Measurements from ENCODE around the gene TMEM170B.

TMEM170B gene

DNA sequence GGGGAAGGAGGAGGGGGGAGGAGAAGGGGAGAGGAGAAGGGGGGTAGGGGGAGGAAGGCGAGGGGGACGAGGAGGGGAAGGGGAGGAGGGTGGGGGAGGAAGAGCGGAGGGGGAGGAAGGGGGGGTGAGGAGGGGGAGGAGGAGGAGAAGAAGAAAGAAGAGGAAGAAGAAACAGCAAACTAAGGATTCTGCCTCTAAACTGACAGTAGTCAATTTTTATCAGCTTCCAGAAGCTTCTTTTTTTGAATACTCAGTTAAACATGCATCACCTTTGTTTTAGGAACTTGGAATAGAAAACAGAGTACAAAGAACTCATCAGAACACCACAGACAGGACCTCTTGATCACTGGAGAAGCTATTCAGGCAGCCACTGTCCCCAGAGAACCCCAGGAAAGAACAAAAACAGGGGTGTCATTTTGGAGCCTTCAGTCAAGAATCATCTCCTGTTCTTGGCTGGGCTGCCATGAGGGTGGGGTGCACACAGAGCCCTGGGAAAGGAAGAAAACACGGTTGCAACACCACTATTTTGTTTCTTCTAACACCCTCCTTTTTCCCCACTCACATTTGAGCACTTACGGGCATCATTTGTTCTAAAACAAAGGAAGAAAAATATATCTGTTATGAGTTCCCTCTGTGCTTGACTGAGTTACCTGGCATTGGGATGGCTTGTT, 67.4 kb downstream of the TMEM170B start:
- no peak for DNase-seq (ENCODE audit: low spot score in 2 of 2)
- no peaks in the 10 kb centered on the region for H3K9me3 ChIP-seq
- in situ Hi-C loops (cut with MboI; ENCODE audit: low sequenced_read_pairs), result no loop called here
- H3K4me1 ChIP-seq, result peaks cover 29% of the 10 kb centered on the region
- no peak overlapping the region for H3K4me3 ChIP-seq
- no peaks in the 10 kb centered on the region for H3K27me3 ChIP-seq (ENCODE audit: low read depth)
- H3K36me3 ChIP-seq (replicated peaks), result no peaks in the 10 kb centered on the region

DNA sequence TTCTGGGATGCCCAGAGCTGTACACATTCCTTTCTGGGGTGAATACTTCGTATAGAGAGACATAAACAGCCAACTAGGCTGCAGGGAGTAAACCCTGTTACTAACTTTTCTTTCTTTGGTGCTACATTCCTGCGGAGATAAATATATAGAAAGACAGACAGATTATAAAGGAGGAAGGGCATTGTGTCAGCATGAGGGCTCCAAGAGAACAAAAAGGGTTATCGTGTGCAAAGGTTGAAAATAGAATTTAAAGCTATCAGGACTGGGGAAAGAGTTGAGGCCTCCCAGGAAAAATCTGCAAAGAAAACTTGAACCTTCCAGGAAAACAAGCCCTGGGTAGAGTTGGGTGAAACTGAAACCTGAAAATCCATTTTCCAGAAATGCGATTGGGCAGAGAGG, 68.0 kb downstream of the TMEM170B start:
- DNase-seq (ENCODE audit: low spot score in 2 of 2), result peak in 1 of 2 experiments; percentile 19
- H3K27me3 ChIP-seq (ENCODE audit: low read depth), result no peaks in the 10 kb centered on the region
- peaks cover 31% of the 10 kb centered on the region for H3K4me1 ChIP-seq
- no peak overlapping the region for H3K4me3 ChIP-seq
- no peaks in the 10 kb centered on the region for H3K9me3 ChIP-seq
- H3K36me3 ChIP-seq (replicated peaks), result no peaks in the 10 kb centered on the region
- in situ Hi-C loops (cut with MboI; ENCODE audit: low sequenced_read_pairs), result no loop called here

DNA sequence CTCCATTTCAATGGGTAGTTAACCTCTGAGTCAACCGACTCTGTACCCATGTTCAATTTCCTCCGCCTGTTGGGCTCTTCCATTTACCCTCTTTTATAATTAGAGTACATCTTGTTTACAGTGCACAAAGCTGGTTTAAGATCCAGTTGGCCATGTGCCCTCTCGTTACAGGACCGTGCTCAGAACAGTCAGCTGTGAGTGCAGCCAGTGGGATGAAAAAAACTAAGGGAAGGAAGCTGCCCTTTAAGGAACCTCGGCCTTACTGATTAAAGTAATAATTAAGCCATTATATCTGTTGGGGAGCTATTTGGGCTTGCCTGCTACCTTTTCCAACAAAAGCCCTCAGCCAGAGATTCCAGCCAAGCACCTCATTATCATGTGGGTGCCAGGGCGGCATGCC, 68.8 kb downstream of the TMEM170B start:
- in situ Hi-C loops (cut with MboI; ENCODE audit: low sequenced_read_pairs), result no loop called here
- no peaks in the 10 kb centered on the region for H3K27me3 ChIP-seq (ENCODE audit: low read depth)
- no peak overlapping the region for H3K4me3 ChIP-seq
- no peaks in the 10 kb centered on the region for H3K36me3 ChIP-seq (replicated peaks)
- H3K4me1 ChIP-seq, result peaks cover 31% of the 10 kb centered on the region
- DNase-seq (ENCODE audit: low spot score in 2 of 2), result no peak
- no peaks in the 10 kb centered on the region for H3K9me3 ChIP-seq

DNA sequence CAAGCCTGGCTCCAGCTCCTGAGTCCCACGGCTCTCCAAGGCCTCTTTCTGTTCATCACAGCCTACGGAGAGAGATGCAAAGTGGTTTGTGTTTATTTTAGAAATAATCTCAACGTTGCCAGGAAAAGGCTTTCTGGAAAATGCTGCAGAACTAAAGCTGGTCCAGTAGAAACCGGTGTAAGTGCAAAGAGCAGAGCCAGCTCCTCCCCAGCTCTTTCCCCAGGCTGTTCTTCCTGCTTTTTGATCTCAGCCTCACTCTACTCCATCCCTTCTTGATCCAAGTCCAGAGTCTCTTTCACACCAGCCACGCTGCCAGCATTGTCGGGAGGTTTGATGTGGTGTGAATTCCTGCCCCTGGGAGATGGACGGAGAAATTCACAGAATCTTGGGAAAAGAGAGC, 69.8 kb downstream of the TMEM170B start:
- Histone ChIP-seq H3K9me3 (no peaks in the 10 kb centered on the region), H3K4me3 (no peak overlapping the region), H3K4me1 (peaks cover 31% of the 10 kb centered on the region), H3K36me3 (replicated peaks) (no peaks in the 10 kb centered on the region), H3K27me3 (ENCODE audit: low read depth) (no peaks in the 10 kb centered on the region)
- in situ Hi-C loops (cut with MboI; ENCODE audit: low sequenced_read_pairs), result no loop called here
- no peak for DNase-seq (ENCODE audit: low spot score in 2 of 2)

DNA sequence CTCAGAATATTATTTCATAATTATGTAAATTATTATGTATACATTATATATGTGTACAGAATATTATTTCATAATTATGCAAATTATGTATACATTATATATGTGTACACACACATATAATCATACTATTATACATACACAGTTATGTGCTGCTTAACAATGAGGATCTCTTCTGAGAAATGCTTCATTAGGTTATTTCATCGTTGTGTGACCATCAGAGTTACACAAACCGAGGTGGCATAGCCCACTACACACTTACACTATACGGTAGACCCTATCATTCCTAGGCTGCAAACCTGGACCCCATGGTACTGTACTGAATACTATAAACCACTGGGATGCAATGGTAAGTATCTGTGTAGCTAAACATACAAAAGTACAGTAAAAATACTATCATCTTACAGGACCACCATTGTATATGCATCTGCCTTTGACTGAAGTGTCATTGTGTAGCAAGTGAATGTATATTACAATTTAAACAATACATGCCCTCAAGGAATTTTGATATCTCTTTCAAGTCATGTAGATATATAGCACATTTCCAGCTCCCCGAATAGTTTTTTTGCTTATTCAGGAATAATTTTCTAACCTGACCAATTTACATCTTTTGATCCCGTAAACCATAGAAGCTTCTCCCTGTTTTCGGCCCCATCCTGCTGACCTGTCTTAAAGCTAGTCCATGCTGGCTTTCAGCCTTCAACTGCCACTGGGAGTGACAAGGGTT, 71.2 kb downstream of the TMEM170B start:
- no peaks in the 10 kb centered on the region for H3K27me3 ChIP-seq (ENCODE audit: low read depth)
- peaks cover 31% of the 10 kb centered on the region for H3K4me1 ChIP-seq
- no peak for DNase-seq (ENCODE audit: low spot score in 2 of 2)
- H3K9me3 ChIP-seq, result no peaks in the 10 kb centered on the region
- in situ Hi-C loops (cut with MboI; ENCODE audit: low sequenced_read_pairs), result no loop called here
- H3K36me3 ChIP-seq (replicated peaks), result no peaks in the 10 kb centered on the region
- no peak overlapping the region for H3K4me3 ChIP-seq

DNA sequence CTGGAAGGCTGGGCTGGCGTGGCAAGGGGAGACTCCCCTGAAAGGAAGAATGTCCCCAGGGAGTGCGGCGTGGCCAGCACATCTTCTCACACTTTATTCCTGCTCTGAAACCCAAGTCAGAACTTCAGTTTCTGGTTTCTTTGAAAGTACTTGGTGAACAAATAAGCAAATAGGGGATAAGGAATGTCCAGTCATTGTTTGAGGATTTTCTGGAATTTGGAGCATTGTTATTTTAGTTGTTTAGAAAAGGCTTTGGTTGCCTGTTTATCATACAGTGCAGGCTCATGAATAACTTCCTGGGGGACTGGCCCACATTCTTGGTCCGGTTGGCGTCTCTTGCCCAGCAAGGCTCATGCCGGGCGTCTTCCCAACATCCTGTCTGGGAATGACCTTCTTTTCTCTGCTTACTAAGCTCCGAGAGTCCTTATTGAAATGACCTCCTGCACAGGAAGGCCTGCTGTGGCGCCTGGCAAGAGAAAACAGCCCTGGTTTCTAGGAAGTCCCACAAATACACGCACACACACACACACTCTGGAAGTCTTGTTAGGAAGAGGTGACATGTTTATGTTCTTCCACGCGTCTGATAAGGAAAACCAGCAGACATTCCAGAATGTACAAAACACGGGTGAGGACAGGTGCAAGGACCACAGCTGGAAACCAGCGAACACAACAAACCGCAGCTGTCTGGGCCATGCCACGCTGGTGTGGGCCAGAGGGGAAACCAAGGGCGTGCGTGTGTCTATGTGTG, 71.9 kb downstream of the TMEM170B start:
- in situ Hi-C loops (cut with MboI; ENCODE audit: low sequenced_read_pairs), result no loop called here
- peak; percentile 56 to 72 for DNase-seq (ENCODE audit: low spot score in 2 of 2)

DNA sequence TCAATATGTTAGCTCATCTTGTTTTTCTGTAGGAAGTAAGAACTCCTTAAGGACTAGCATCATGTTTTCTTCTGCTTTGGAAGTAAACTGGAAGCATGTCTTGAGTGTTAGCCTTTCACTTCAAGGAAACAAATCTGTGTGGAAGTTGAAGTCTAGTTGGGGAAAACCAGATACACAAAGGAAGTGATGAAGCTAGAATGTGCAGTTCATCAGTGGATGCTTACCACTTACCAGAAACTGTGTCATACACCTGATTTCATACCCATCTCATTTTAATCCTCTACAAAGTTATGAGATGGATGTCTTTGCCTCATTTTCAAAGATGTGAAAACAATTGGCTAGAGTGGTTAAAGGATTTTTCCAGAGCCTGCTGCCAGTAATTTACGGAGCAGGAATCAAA, 75.8 kb downstream of the TMEM170B start:
- DNase-seq (ENCODE audit: low spot score in 2 of 2), result no peak
- no peaks in the 10 kb centered on the region for H3K27me3 ChIP-seq (ENCODE audit: low read depth)
- no peak overlapping the region for H3K4me3 ChIP-seq
- no peaks in the 10 kb centered on the region for H3K9me3 ChIP-seq
- in situ Hi-C loops (cut with MboI; ENCODE audit: low sequenced_read_pairs), result no loop called here
- peaks cover 18% of the 10 kb centered on the region for H3K4me1 ChIP-seq
- no peaks in the 10 kb centered on the region for H3K36me3 ChIP-seq (replicated peaks)

More for the DNA sequence above, 71.9 kb downstream of the TMEM170B start:
- no peak overlapping the region for H3K4me3 ChIP-seq
- H3K36me3 ChIP-seq (replicated peaks), result no peaks in the 10 kb centered on the region
- H3K9me3 ChIP-seq, result no peaks in the 10 kb centered on the region
- H3K27me3 ChIP-seq (ENCODE audit: low read depth), result no peaks in the 10 kb centered on the region
- peaks cover 31% of the 10 kb centered on the region for H3K4me1 ChIP-seq

DNA sequence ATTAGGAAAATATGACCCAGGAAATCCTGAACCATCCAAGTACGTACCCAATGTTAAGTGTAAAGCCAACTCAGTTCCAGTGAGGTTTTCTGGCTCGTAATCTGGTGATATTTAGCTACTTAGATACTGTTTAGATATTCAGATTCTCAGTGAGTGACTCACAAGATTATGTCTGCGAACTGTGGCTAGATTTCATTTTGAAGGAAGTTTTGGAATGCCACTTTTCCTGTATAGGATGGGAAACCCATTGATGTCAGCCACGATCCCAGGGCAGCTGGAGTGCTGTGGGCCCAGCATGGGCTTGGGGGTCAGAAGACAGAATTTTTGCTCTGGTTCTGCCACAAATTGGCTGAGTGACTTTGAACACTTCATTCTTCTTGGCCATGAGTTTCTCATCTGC, 76.3 kb downstream of the TMEM170B start:
- in situ Hi-C loops (cut with MboI; ENCODE audit: low sequenced_read_pairs), result no loop called here
- Histone ChIP-seq H3K27me3 (ENCODE audit: low read depth) (no peaks in the 10 kb centered on the region), H3K4me3 (no peak overlapping the region), H3K9me3 (no peaks in the 10 kb centered on the region), H3K4me1 (peaks cover 13% of the 10 kb centered on the region), H3K36me3 (replicated peaks) (no peaks in the 10 kb centered on the region)
- no peak for DNase-seq (ENCODE audit: low spot score in 2 of 2)

DNA sequence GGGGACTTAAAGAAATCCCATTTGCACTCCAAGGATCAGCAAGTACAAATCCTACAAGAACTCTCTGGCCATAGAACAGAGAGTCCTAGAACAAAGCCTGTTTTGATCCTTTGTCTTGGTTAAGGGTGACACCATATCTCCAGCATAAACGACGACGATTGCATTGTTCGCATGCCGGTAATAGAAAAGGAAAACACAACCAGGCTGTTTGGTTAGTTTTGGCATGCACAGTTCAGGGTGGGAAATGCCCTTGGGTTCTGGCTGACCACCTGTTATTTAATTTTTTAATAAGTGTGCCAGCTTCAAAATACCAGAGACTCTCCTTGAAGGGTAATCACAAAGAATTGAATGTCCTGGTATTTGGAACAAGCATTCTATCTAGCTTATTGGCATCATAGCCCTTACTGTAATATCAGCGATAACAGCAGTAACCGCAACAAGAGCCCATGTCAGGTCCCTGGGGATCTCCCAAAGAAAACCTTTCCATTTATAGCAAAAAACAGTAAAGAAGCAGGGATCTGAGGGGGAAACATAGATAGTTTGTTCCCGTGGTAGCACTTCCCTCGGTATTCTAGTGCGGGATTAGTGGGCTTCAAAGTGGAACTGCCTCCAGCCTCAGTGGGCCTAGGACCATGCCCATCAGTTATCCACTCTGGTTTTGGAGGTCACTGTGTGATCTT, 77.1 kb downstream of the TMEM170B start:
- DNase-seq (ENCODE audit: low spot score in 2 of 2), result no peak
- no peak overlapping the region for H3K4me3 ChIP-seq
- no peaks in the 10 kb centered on the region for H3K36me3 ChIP-seq (replicated peaks)
- H3K9me3 ChIP-seq, result no peaks in the 10 kb centered on the region
- H3K4me1 ChIP-seq, result peaks cover 5% of the 10 kb centered on the region
- no peaks in the 10 kb centered on the region for H3K27me3 ChIP-seq (ENCODE audit: low read depth)
- in situ Hi-C loops (cut with MboI; ENCODE audit: low sequenced_read_pairs), result no loop called here

DNA sequence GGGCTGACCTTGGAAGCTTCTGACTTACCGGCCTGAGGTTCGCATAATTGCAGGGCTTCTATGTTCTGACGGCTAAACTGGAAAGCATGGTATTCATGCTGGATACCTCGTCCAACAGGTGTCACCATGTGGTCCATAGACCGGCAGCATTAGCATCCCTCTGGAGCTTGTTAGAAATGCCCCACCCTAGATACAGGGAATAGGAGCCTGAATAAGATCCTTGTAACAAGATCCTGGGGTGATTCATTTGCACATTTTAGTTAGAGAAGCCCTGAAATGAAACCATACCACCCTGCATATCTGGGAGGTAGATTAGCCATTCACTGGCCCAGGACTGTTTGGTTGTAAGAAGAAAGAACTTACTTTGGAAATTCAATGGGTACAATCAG, 77.7 kb downstream of the TMEM170B start:
- no peaks in the 10 kb centered on the region for H3K27me3 ChIP-seq (ENCODE audit: low read depth)
- in situ Hi-C loops (cut with MboI; ENCODE audit: low sequenced_read_pairs), result no loop called here

DNA sequence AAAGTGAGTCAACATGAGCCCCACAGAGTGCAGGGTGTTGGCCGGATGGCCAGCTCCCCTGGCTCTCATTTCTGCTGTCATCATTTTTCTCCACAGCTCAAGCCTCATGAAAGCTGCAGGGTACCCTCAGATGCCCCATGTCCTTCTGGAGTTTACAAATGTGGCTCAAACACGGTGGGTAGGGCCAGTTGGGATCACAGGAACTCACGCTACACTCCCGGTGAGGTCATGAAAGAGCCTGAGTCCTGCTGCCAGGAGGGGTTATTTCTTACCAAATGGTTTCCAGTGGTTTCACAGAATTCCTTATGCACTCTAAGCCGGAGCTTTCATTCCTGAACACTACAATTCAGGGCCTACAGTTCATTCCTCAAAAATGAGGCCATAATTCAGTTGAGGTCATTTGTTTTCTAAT, 78.7 kb downstream of the TMEM170B start:
- DNase-seq (ENCODE audit: low spot score in 2 of 2), result no peak
- in situ Hi-C loops (cut with MboI; ENCODE audit: low sequenced_read_pairs), result no loop called here
- H3K9me3 ChIP-seq, result no peaks in the 10 kb centered on the region
- H3K27me3 ChIP-seq (ENCODE audit: low read depth), result no peaks in the 10 kb centered on the region
- H3K4me1 ChIP-seq, result no peaks in the 10 kb centered on the region
- no peak overlapping the region for H3K4me3 ChIP-seq
- H3K36me3 ChIP-seq (replicated peaks), result no peaks in the 10 kb centered on the region

More for the DNA sequence above, 77.7 kb downstream of the TMEM170B start:
- no peak overlapping the region for H3K4me3 ChIP-seq
- H3K4me1 ChIP-seq, result no peaks in the 10 kb centered on the region
- no peak for DNase-seq (ENCODE audit: low spot score in 2 of 2)
- H3K9me3 ChIP-seq, result no peaks in the 10 kb centered on the region
- H3K36me3 ChIP-seq (replicated peaks), result no peaks in the 10 kb centered on the region

DNA sequence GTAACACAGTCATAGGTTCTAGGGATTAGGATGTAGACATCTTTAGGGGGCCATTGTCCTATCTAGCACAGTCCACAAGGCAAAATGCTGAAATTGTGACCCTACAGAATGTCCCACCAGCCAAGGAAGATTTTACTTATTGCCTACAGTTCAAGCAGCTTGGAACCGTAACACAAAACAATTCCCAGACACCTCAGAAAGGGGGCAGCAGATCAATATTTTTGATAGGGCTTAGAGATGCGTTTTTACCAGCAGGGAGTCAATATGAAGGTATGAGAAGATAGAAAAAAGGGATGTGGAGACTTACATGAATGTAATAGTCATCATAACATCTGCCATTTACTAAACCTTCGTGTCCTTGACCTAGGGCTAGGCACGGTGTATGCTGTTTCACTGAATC, 81.0 kb downstream of the TMEM170B start:
- DNase-seq (ENCODE audit: low spot score in 2 of 2), result no peak
- no peaks in the 10 kb centered on the region for H3K9me3 ChIP-seq
- in situ Hi-C loops (cut with MboI; ENCODE audit: low sequenced_read_pairs), result no loop called here
- H3K4me1 ChIP-seq, result no peaks in the 10 kb centered on the region
- no peak overlapping the region for H3K4me3 ChIP-seq
- no peaks in the 10 kb centered on the region for H3K27me3 ChIP-seq (ENCODE audit: low read depth)
- no peaks in the 10 kb centered on the region for H3K36me3 ChIP-seq (replicated peaks)

DNA sequence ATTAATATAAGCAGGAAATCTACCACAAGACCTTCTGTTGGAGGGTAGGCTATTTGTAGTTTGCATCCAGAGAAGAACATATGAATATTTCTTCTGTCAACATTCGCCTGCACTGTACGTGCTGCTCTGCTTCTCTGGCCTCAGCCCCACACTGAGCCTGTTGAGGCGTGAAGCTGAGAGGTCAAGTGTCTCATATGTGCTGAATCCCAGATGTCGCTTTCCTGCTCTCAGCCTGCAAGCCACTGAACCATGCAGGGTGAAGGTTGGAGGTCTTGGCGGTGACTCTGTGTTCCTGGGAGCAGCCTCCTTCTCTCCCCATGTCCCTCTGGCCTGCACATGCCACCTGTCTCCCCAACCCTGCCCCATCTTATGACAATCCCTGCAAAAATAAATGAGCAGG, 83.6 kb downstream of the TMEM170B start:
- Histone ChIP-seq H3K36me3 (replicated peaks) (no peaks in the 10 kb centered on the region), H3K4me3 (no peak overlapping the region), H3K27me3 (ENCODE audit: low read depth) (no peaks in the 10 kb centered on the region), H3K9me3 (no peaks in the 10 kb centered on the region), H3K4me1 (no peaks in the 10 kb centered on the region)
- DNase-seq (ENCODE audit: low spot score in 2 of 2), result no peak
- in situ Hi-C loops (cut with MboI; ENCODE audit: low sequenced_read_pairs), result no loop called here

DNA sequence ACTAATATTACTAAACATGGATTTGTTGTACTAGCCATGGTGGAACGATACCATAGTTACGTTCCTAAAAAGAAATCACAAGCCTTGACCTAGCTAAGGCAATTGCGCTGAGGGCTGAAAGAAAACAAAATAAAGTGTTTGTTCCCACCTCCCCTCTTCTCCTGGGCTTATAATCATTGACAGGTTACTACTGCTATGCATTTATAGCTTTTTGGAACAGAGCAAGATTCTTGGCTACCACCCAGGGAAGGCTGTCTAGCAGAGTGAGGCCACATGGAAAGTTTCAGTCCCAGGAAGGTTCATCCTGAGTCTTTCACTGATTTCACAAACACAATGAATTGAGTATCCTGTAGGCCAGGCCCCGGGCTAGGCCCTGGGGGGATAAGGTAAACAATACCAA, 84.6 kb downstream of the TMEM170B start:
- Histone ChIP-seq H3K27me3 (ENCODE audit: low read depth) (no peaks in the 10 kb centered on the region), H3K4me3 (no peak overlapping the region), H3K36me3 (replicated peaks) (no peaks in the 10 kb centered on the region), H3K9me3 (no peaks in the 10 kb centered on the region), H3K4me1 (no peaks in the 10 kb centered on the region)
- in situ Hi-C loops (cut with MboI; ENCODE audit: low sequenced_read_pairs), result no loop called here
- DNase-seq (ENCODE audit: low spot score in 2 of 2), result no peak
